Measurements from ENCODE around the gene CCDC107.

Gene CCDC107

DNA sequence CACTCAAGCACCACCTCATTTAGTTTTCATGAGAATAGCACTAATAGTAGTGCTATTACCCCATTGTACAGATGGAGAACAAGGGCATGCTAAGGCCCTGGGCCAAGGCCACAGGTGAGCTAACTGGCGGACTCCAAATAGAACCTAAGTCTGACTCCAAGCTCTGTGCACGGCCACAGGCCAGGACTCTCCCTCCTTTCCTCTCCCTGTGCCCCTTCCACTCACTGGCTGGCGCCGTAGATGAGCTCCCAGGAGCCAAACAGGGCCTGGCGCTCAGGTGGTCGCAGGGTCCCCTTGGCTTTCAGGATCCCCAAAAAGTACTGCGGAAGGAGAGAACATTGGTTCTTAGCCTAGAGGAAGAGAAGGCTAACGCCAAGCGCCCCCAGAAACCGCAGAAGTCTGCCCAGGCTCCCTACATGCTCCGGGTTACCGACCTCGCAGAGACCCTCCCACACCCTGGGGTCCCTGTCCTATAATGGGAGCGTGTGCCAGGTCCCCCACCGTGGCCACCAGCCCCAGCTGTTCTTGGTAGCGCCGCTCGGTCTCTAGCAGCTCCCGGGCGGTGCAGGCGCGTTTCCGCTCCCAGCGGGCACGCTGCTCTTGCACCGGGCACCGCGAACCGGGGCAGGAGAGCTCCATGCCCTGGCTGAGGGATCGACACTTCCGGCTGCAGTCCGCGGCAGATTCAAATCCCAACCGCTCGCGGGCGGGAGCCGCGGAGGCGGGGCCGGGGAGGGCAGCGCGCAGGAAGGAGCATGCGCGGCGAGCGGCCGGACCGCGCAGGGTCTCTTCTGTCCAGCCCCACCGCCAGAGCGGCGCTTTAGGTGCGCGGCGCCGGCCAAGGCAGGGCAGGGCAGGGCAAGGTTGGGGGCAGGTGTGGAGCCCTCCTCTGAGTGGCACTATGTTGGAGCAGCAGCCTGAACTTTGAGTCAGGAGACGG, 6.7 kb downstream of the CCDC107 start, which contains the start of gene ARHGEF39:
TSS of gene ARHGEF39 (minus strand) at position 665 of the 940 bp plus-strand sequence. CDS start at position 639, 26 bp downstream.
- DNase-seq: no peak

DNA sequence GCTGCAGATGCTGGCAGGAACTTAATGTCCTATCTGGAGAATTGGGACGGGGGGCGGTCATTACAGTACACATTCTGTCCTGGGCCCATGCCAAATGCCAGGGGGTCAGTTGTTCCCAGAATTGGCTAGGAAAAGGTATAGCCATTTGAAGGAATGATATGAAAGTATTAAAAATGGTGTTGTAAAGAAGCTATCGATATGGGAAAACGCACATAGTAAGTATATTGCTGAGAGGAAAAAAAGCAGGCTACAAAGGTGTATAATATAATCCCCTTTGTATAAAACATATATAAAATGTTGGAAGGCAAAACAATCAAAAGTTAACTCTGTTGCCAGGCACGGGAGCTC, 7.4 kb downstream of the CCDC107 start:
- no peak for DNase-seq

DNA sequence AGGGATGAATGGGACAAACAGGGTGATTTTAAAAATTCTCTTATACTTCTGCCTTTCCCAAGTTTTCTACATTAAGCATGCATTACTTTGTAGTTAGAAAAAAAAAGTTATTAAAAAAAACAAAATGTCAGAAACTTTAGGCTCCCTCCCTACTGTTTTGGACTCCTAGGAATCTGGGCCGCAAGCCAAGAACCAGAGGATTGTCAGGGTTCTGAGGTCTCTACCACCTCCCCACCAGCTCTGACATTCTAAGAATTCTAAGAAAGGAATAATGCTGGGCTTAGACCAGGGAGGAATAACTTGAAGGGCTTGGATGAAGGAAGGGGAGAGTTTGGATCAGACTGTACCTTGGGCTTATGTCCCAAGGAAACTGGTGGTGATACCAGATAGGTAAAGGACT, 8.0 kb downstream of the CCDC107 start:
- DNase-seq: no peak

DNA sequence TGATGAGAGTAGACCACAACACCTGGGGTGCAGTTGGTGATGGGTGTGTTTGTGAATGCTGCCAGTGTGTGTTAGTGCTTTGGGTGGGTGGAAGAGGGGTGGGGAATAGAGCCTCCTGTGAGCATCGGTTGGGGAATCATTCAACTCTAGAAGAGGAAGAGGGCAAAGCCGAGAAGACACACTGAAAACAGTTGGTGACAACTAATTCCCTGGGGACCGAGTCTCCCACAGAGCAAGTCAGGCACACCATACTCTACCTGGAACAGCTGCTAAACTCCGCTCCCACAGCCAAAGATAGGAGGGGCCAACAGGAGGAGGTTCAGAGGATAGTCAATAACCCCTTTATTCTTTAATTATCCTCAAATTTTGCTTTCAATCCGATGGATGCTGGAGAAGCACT, 8.5 kb downstream of the CCDC107 start:
- DNase-seq: no peak

DNA sequence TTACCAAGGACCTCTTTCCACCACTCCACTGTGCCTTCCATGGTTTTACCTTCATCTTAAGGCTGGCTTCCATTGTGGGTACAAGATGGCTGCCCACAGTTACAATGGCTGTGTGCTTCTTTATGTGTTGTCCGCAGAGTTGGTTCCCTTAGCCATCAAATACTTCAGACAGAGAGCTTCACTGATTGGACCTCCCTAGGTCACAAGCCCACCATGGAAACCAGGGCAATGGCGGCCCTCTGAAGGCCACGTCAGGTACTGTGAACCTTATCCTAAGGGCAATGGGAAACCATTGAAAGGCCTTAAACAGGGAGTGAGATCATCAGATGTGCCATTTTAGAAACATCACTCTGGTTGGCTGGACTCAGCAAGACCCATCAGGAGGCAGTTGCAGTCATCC, 9.8 kb downstream of the CCDC107 start:
- DNase-seq: no peak

DNA sequence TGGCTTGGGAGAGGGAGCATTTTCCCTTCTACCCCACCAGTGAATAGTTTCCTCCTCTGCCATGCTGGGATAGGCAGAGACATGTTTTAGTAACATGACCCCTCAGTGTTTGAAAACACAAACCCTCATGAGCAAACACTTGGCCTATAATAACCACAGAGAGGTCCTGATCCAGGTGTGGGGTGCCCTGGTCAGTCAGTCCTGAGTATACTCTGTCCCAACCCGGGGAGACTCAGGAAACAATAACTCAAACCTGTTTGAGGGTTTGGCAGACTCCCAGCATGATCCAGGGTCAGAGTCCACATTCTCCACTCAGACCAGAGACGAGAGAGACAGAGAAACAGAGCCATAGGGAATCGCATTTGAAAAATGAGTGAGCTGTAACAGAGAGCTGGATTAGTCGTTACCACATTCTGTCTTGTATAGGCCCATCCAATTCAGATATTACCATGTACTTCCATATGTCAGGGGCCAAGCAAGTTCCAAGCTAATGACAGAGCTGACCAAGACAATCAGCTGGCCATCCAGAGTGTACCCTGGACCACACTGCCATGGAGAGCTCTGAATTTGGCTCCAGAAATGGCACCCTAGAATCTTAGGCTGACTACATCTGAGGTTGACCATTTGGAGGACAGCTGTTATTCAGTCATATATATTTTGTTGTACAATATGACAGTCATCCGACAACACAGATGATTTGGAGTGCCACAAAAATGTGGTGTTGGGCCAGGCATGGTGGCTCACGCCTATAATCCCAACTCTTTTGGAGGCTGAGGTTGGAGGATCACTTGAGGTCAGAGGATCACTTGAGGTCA, 11.4 kb downstream of the CCDC107 start:
- no peak for DNase-seq

DNA sequence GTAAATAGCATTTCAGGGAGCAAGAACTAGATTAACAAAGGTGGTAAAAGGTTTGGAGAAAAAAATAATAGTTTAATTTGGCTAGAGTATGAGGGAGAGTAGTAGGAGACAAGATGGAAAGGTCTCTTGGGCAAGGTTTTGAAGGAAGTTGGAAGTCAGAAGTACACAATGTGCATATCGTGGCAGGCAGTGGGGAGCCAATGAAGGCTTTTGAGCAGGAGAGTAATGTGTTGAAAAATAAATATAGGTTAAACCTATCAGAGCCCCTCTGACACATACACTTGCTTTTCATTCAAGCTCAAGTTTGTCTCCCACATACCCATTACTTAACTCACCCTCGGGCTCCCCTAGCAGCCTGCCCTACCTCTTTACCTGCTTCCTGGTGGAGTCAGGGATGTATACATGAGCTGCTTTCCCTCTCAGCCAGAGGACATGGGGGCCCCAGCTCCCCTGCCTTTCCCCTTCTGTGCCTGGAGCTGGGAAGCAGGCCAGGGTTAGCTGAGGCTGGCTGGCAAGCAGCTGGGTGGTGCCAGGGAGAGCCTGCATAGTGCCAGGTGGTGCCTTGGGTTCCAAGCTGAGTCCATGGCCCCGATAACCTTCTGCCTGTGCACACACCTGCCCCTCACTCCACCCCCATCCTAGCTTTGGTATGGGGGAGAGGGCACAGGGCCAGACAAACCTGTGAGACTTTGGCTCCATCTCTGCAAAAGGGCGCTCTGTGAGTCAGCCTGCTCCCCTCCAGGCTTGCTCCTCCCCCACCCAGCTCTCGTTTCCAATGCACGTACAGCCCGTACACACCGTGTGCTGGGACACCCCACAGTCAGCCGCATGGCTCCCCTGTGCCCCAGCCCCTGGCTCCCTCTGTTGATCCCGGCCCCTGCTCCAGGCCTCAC, 15.3 kb downstream of the CCDC107 start, which contains the start of gene CA9:
TSS of gene CA9 (plus strand) at position 797 of the 893 bp plus-strand sequence. CDS start at position 829, 32 bp downstream.
- DNase-seq: no peak

DNA sequence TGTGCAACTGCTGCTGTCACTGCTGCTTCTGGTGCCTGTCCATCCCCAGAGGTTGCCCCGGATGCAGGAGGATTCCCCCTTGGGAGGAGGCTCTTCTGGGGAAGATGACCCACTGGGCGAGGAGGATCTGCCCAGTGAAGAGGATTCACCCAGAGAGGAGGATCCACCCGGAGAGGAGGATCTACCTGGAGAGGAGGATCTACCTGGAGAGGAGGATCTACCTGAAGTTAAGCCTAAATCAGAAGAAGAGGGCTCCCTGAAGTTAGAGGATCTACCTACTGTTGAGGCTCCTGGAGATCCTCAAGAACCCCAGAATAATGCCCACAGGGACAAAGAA, 15.9 kb downstream of the CCDC107 start:
- DNase-seq: no peak

DNA sequence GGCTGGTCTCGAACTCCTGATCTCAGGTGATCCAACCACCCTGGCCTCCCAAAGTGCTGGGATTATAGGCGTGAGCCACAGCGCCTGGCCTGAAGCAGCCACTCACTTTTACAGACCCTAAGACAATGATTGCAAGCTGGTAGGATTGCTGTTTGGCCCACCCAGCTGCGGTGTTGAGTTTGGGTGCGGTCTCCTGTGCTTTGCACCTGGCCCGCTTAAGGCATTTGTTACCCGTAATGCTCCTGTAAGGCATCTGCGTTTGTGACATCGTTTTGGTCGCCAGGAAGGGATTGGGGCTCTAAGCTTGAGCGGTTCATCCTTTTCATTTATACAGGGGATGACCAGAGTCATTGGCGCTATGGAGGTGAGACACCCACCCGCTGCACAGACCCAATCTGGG, 17.1 kb downstream of the CCDC107 start:
- DNase-seq: no peak

DNA sequence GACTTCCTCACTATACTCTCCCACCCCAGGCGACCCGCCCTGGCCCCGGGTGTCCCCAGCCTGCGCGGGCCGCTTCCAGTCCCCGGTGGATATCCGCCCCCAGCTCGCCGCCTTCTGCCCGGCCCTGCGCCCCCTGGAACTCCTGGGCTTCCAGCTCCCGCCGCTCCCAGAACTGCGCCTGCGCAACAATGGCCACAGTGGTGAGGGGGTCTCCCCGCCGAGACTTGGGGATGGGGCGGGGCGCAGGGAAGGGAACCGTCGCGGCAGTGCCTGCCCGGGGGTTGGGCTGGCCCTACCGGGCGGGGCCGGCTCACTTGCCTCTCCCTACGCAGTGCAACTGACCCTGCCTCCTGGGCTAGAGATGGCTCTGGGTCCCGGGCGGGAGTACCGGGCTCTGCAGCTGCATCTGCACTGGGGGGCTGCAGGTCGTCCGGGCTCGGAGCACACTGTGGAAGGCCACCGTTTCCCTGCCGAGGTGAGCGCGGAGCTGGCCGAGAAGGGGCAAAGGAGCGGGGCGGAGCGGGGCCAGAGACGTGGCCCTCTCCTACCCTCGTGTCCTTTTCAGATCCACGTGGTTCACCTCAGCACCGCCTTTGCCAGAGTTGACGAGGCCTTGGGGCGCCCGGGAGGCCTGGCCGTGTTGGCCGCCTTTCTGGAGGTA, 17.8 kb downstream of the CCDC107 start:
- DNase-seq: no peak

DNA sequence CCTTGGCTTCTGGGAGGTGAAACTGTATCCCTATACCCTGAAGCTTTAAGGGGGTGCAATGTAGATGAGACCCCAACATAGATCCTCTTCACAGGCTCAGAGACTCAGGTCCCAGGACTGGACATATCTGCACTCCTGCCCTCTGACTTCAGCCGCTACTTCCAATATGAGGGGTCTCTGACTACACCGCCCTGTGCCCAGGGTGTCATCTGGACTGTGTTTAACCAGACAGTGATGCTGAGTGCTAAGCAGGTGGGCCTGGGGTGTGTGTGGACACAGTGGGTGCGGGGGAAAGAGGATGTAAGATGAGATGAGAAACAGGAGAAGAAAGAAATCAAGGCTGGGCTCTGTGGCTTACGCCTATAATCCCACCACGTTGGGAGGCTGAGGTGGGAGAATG, 21.0 kb downstream of the CCDC107 start:
- DNase-seq: no peak

DNA sequence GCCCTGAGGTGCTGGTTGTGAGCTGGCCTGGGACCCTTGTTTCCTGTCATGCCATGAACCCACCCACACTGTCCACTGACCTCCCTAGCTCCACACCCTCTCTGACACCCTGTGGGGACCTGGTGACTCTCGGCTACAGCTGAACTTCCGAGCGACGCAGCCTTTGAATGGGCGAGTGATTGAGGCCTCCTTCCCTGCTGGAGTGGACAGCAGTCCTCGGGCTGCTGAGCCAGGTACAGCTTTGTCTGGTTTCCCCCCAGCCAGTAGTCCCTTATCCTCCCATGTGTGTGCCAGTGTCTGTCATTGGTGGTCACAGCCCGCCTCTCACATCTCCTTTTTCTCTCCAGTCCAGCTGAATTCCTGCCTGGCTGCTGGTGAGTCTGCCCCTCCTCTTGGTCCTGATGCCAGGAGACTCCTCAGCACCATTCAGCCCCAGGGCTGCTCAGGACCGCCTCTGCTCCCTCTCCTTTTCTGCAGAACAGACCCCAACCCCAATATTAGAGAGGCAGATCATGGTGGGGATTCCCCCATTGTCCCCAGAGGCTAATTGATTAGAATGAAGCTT, 21.8 kb downstream of the CCDC107 start:
- no peak for DNase-seq

DNA sequence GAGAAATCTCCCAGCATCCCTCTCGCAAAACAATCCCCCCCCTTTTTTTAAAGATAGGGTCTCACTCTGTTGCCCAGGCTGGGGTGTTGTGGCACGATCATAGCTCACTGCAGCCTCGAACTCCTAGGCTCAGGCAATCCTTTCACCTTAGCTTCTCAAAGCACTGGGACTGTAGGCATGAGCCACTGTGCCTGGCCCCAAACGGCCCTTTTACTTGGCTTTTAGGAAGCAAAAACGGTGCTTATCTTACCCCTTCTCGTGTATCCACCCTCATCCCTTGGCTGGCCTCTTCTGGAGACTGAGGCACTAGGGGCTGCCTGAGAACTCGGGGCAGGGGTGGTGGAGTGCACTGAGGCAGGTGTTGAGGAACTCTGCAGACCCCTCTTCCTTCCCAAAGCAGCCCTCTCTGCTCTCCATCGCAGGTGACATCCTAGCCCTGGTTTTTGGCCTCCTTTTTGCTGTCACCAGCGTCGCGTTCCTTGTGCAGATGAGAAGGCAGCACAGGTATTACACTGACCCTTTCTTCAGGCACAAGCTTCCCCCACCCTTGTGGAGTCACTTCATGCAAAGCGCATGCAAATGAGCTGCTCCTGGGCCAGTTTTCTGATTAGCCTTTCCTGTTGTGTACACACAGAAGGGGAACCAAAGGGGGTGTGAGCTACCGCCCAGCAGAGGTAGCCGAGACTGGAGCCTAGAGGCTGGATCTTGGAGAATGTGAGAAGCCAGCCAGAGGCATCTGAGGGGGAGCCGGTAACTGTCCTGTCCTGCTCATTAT, 22.4 kb downstream of the CCDC107 start:
- no peak for DNase-seq

DNA sequence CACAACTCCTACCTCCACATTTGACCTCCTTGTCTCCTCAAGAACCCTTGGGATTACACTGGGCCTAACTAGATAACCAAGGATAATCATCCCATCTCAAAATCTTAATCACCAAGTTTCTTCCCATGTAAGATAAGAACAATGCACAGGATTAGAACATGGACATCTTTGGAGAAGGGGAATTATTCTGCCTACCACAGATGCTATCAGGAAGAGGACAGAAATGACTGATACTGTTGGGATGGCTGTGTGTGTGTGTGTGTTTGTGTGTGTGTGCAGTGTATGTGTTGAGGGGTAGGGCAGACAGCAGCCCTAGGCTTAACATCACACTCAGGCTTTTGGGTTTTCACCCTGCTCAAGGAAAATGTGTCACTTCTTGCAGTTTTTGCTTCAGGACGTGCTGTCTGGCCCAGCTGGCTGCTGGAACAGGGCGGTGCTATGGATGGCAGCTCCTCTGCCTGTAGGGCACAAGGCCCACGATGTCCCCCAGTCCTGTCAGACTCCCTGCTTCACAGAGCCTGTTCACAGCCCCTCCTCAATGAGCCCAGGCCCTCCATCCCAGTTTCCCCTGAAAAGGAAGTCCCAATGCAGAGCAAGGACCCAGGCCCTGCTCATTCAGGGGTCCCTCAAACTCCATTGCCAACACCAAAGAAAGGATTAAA, 23.4 kb downstream of the CCDC107 start:
- DNase-seq: no peak

DNA sequence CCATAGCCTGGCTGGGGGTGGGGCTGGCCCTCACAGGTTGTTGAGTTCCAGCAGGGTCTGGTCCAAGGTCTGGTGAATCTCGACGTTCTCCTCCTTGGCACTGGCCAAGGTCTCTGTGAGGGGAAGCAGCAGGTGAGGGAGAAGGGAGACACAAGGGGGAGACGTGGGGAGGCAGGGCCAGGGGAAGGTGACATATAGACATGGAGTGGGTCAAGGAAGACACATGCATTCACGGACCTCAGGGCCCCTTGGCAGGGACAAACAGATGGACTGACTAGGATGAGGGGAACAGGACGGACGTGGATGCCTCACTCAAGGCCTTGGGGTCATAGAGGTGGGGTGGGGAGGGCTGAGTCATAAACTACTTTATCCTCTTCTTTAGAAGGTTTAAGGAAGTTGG, 24.0 kb downstream of the CCDC107 start:
- no peak for DNase-seq

DNA sequence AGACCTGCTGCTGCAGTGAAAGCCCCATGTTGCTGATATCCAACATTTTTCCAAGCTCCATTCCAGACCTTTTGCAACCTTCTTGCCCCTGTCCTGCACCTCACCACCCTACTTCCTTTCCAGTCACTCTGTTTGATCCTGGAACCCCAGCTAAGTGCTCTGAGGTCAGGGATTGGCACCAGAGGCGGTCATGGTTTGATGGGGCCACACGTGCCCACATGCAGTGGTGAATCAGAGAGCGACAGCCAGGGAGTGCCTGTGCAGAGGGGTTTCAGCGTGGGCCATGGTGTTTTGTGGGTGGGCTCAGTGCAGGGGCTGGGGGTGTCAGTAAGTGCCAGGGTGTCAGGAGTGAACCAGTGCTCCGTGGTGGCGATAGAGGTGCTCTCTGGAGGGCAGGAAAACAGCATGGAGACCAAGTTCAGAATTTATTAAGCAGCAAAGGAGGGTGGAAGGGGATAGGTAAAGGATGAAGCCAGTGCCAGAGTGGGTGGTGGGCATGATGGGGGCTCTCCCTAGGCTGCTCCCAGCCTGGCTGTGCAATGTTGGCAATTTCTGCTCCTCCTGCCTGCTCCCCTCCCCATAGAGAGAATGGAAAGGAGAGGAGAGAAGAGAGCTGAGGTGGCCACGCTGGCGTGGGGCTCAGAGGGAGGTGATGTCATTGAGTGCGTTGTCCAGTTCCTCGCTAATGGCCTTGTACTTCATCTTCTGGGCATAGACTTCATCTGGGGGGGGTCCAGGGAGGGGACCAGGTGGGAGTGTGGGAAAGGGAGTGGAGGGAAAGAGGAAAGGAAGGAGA, 24.6 kb downstream of the CCDC107 start:
- DNase-seq: no peak

DNA sequence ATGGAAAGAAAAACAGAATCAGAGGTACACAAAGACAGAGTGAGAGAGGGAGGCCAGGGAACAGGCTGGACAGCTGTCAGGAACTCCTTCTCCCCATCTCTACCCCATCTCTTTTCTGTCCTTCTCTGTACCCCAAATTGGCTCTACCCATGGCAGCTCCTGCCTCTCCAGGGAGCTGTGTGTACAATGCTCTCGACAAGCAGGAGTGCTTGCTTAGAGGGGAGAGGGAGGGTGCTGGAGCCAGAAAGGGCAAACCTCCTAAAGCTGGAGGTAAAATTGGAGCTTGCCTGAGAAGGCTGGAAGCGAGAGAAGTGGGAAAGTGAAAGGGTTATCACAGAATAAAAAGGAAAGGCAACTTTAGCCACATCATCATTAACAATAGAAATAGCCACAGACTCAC, 25.2 kb downstream of the CCDC107 start:
- DNase-seq: no peak

DNA sequence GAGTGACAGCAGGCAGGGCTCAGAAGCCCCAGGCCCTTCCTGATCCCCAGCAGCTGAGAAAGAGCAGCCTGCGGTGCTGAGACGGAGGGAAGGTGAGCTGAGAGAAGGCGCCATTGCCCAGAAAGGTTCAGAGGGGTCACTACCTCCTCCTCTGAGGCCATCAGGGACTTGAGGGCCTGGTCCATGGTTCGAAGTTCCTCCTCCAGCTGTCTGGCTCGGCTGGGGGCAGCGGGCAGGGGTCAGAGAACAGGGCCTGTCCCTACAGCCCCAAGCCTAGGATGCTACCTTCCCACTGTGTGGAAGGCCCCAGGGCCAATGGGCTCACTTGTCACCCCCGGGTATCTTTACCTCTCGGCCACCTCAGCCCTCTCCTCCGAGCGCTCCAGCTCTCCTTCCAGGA, 26.8 kb downstream of the CCDC107 start:
- no peak for DNase-seq

DNA sequence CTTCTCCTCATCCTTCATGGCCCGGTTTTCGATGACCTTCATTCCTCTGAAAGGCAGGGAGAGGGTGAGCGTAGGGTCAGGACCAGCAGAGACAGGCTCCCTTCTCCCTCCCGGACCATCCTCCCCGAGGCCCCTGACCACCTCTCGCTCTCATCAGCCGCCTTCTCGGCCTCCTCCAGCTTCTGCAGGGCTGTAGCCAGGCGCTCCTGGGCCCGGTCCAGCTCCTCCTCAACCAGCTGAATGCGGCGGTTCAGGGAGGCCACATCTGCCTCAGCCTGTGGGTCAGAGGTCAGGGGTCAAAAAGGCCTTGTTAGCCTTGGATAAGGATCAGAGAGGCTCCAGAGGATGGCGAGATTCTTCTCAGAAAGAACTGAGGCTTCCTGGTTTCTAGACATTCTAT, 27.4 kb downstream of the CCDC107 start:
- DNase-seq: no peak

Data from NCI-H1436 treated with DMSO at 0.1 percent for 48 hours (cell line).